ENCODE results near the gene DNAJC2. TPM values are rescaled to one million over a fixed set of nuclear protein-coding genes. Genes with fewer than 3 reads are reported as not detected.
A peak's percentile ranks its signal among the peaks of the same experiment; 100 is the strongest.

The DNAJC2 gene, protein sequence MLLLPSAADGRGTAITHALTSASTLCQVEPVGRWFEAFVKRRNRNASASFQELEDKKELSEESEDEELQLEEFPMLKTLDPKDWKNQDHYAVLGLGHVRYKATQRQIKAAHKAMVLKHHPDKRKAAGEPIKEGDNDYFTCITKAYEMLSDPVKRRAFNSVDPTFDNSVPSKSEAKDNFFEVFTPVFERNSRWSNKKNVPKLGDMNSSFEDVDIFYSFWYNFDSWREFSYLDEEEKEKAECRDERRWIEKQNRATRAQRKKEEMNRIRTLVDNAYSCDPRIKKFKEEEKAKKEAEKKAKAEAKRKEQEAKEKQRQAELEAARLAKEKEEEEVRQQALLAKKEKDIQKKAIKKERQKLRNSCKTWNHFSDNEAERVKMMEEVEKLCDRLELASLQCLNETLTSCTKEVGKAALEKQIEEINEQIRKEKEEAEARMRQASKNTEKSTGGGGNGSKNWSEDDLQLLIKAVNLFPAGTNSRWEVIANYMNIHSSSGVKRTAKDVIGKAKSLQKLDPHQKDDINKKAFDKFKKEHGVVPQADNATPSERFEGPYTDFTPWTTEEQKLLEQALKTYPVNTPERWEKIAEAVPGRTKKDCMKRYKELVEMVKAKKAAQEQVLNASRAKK
- 19.1 and 32.4 TPM in 2 replicates for total RNA-seq (2014; rRNA removed; shearing (Covaris generic))

DNA sequence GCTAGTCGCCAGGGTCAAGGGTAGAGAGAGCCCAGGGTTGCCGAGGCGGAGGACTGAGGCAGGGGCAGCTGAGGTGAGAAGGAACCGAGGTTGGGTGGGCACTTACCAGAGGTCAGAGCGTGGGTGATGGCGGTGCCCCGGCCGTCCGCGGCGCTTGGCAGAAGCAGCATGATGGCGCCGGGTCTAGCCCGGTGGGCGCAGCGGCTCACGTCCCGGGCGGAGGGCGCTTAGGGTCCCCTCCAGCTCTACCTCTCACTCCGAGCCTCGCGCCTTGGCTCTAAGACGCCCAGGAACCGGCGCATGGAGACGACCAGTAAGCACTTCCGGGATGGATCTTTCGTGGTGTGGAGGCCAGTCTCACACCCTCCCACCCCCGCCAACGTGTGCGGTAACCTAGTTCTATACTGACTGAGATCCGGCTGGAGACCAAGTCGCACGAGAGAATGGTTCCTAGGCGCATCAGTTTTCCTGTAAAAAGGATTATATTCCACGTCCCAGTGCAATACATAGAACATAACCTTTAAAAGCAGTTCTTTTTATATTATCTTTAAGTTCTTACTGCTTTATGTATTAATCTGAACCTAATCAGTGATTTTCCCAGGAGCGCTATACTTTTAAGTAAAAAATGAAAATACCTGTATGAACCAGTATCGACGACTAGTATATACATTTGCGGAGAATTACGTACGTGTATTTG, at the start of gene DNAJC2:
DNAJC2 (minus strand) TSS at position 315 of the 697 bp plus-strand sequence; CDS start at position 170, 145 bp downstream.
- peak; percentile 94 for DNase-seq (ENCODE audit: low spot score)
- in situ Hi-C loops (cut with HindIII; ENCODE audit: low sequenced_read_pairs): no loop called here

DNA sequence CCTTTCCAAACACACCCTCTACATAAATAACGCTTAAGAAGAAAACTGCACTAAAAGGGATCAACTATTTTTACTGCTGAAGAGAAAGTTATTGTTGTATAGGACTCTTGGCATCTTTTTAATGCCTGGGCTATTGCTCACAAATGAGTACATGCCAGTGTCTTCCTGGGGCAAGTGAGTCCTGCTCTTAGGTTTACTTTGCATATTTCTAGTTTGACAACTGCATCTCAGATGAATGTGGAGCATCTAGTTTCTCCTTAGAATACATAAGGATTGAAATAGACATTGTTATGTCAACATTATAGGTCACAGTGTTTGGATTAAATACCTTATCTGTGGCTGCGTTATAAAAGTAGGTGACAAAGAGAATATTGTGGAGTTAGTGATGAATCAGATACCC, 47.4 kb upstream of the DNAJC2 start:
- no peak for DNase-seq (ENCODE audit: low spot score)
- in situ Hi-C loops (cut with HindIII; ENCODE audit: low sequenced_read_pairs): no loop called here

DNA sequence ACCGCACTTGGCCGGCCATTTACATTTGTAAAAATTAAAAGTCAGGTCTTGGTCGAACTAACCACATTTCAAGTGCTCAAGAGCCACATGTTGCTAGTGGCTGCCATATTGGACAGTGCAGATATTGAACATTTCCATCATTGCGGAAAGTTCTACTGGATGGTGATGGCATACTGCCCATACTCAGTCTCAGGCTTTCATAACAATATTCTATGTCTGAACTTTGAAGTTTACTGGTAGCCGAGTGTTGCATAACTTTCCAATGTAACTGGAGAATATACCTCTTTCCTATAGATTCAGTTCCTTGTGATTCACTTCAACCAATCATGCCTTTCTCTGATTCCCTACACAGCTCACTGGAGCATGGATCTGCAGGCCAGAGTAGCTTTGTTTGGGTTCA, 46.6 kb upstream of the DNAJC2 start:
- in situ Hi-C loops (cut with HindIII; ENCODE audit: low sequenced_read_pairs): no loop called here
- DNase-seq (ENCODE audit: low spot score): no peak

DNA sequence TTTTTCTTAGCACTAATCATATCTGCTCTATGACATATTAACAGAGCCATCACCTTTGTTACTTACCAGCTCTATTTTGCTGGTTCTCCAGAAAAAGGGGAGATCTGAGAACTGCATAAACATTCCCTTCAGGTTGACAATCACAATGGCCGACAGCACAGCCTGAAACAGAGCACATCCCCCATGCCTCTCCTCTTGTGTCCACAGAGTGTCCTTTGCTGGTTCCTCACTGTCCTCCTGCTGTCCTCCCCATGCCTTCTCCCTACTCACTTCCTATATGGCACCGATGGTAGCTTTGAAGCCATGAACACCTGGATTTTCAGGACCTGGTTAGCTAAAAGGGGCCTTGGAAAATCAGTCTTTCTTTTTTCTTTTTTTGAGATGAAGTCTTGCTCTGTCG, 44.7 kb upstream of the DNAJC2 start:
- DNase-seq (ENCODE audit: low spot score): no peak
- in situ Hi-C loops (cut with HindIII; ENCODE audit: low sequenced_read_pairs): no loop called here

DNA sequence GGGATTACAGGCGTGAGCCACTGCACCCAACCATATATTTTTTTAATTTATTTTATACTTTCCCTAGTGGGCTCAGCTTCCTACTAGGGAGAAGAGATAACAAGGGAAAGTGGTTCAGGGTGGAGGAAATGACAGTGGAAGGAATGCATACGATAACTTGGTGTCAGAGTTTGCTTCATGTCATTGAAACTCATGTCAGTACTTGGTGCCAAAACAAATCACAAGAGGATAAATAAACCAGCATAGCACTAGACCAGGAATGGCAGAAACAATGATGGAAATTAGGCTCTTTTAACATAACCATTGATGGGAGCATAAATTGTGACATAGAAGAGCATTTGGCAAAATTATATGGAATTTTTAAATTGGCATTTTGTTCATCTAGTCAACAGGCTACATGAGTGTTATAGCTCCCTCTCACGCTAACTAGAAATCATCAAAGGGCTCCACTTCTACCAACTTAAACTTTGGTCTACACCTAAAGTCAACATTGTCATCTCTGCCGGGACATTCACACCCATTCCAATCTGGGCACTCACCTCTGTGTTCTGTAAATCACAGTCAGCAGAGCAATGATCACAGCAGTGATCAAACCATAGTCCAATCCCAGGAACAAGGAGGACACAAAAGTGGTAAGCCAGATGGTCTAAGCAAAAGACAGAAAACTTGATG, 44.0 kb upstream of the DNAJC2 start:
- DNase-seq (ENCODE audit: low spot score): no peak
- in situ Hi-C loops (cut with HindIII; ENCODE audit: low sequenced_read_pairs): no loop called here

DNA sequence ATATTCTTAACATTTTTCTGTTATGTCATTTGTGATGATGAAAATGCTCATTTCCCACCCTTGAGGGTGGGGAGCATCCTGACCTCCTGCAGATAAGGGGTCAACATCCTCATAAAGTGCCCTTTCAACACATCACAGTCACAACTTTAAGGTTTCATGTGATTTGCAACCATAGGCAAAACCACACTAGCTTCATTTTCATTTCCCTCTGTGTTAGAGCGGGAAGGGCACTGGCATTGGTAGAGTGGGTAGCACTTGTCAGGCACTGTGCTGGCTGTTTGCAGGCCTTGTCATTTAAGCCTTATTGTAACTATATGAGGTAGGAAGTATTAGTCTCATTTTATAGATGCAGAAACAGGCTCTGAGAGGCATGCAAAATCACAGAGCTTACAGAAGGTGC, 42.7 kb upstream of the DNAJC2 start:
- in situ Hi-C loops (cut with HindIII; ENCODE audit: low sequenced_read_pairs): no loop called here

DNA sequence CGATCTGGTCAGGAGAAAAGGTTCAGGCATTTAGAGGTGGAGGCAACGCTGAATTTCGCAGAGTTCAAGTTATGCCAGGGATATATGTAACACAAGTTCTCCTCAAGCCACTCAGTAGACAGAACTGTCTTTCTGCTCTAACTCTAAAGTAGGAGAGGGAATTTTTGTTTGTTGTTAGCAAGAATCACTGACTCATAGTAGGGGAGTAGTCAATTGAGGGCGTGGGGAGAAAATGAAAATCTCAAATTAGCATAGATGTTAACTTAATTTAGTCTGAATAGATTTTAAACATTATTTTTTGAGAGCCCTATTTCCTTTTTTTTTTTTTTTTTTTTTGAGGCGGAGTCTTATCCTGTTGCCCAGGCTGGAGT, 37.5 kb upstream of the DNAJC2 start:
- in situ Hi-C loops (cut with HindIII; ENCODE audit: low sequenced_read_pairs): no loop called here
- DNase-seq (ENCODE audit: low spot score): no peak

More for the DNA sequence above, 42.7 kb upstream of the DNAJC2 start:
- DNase-seq (ENCODE audit: low spot score): no peak

DNA sequence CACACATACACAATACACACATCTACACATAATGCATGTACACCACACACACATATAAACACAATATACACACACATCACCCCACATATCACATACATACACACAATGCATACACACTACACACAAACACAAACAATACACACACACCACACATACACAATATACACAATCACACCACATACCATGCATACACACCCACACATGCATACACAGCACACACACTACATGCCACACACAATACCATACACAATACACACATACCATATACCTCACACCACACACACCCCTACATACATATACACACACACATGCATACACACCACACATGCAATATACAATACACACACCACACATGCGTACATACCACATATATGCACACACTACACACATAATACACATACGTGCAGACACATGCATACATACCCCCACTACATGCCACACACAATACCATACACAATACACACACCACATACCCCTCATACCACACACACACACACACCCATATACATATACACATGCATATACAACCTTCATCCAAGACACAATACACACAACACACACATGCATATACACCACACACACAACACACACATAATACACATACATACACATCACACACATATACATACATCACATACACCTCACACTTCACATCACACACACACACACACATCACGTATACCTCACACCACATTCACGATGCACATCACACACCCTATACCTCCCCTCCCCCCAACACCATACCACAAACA, 36.9 kb upstream of the DNAJC2 start:
- in situ Hi-C loops (cut with HindIII; ENCODE audit: low sequenced_read_pairs): no loop called here
- no peak for DNase-seq (ENCODE audit: low spot score)

DNA sequence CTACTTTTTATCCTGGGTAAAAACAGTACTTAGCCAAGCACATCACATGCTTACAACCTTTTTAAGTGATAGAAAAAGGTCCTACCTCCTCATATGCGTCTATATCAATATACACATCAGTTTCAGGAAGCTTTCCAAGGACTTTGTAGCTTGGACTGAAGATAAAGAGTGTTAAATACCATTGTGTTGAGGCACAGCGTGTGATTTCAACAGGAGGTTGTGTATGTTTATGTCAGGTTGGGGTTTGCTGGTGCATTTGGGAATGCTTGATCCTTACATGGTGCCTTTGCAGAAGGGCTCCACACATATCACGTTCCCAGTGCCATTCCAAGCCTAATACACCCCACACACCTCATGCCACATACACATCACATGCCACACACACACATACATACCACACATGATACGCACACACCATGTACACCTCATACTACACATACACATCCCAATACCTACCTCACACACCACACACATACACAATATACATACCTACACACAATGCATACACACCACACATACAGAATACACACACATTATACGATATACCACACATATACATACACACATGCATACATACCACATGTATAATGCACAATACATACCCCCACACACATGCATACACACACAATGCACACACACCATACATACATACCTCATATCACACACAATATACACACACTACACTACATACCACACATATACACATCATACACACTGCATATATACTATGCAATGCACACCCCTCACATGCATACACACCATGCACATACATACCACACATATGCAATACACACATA, 36.0 kb upstream of the DNAJC2 start:
- no peak for DNase-seq (ENCODE audit: low spot score)
- in situ Hi-C loops (cut with HindIII; ENCODE audit: low sequenced_read_pairs): no loop called here

DNA sequence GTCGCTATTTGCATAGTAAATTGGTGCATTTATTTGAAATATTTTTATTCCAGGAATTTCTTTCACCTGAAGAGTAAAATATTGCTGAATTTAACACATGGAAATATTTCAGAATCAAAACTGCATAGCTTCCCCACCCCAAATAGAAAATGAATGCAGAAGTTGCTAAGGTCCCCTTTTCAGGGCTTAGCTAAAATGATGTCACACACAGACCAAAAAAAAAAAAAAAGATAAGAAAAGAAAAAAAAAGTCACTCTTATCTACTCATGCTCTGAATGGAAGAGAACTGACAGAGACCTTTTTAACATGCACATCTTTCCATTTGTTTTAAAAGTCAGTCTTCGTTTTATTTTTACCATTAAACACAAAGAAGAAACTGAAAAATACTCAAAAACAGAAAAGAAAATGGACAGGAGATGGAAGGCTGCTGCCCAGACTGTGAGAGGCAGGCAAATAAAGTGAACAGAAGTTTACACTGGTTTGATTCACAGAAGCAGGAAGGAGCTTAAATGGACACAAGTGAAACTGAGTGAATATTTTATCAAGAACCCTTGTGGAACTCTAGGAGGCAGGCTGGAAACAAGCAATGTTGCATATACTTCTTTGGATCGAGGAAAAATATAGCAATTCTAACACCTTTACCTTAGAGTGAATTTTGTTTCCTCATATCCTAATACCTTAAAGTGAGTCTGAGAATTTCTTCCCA, 34.9 kb upstream of the DNAJC2 start:
- in situ Hi-C loops (cut with HindIII; ENCODE audit: low sequenced_read_pairs): no loop called here
- no peak for DNase-seq (ENCODE audit: low spot score)

DNA sequence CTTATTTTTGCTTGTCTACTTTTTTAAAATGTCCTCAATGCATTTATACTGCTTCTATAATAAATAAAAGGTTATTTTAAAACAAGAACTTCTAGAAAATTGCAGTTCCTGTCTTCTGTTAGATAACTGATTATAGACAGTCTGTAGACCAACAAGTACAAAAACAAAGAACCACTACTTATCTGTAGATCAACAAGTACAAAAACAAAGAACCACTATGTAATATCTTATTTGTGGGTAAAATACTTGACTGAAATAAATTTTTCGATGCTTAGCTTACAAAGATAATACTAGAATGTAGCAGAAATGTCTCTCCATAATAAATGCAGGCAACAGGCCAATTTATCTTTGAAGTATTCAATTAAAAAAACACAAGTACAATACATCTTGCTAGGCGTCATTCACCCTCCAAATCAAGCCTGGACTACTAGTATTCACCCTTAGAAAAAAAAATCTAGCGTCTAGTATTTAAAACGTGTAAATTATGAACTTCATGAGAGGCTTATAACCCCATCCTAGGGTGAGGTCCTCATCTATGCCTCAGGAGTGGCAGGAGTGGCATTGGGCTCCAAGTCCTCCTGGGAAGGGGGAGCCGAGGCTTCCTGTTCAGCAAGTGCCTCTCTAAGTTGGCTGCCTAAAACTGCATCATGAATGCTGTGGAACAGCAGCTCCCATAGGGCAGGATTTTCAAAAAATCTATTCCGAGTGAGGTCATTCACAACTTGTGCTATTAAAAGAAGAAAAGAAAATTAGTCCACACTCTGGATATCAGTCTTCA, 29.5 kb upstream of the DNAJC2 start:
- DNase-seq (ENCODE audit: low spot score): no peak
- in situ Hi-C loops (cut with HindIII; ENCODE audit: low sequenced_read_pairs): no loop called here

DNA sequence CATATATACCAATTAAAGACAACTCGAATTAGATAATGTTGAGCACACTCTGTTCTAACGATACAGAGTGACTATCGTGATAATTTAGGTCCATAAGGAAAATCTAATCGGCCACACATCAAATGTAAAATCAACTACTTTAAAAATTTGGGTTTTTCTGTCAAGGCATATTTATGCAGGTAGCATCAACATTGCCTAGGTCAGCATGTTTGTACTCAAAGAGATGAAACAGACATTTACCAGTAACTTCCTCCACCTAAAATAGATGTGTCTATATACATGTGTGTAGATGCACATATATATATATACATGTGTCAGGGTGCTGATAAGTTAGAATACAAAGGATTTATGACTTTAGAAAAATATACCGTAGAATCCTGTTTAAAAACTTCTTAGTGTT, 24.9 kb upstream of the DNAJC2 start:
- no peak for DNase-seq (ENCODE audit: low spot score)
- in situ Hi-C loops (cut with HindIII; ENCODE audit: low sequenced_read_pairs): no loop called here

DNA sequence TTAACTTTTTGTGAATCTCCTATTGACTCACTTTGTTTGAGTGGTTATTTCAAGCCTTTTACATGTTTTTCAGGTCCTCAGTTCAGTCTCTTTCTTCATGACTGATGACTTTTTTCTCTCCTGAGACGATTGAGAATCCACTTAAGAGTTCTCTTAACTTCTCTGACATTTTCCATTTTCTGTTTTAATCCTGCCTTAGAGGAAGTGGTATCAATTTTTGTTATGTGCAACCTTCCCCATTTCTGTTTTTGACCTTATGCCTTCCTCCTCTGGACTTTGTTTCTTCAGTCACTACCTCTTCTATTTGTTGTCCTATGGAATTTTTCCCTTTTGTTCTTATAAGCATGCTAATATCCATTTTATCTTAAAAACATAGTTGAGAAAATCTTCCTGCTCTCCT, 5.2 kb upstream of the DNAJC2 start:
- in situ Hi-C loops (cut with HindIII; ENCODE audit: low sequenced_read_pairs): no loop called here
- DNase-seq (ENCODE audit: low spot score): no peak

DNA sequence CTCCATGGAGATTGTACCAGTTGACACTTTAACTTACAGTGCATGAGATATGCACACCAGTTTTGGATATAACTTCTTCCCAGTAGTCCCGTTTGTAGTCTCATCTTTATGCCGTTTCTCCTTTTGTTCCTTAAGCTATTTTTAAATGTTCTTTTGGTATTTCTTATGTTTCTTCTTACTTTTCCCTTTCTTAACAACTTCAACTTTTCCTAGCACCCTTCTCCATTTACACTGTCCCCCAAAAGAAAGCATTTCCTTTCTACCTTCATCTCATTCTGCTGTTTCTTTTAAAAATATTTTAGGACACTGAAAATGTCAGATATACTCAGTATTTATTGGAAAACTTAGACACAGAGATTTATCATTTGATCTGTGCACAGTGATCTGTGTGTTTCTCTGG, 4.4 kb upstream of the DNAJC2 start:
- no peak for DNase-seq (ENCODE audit: low spot score)
- in situ Hi-C loops (cut with HindIII; ENCODE audit: low sequenced_read_pairs): no loop called here

DNA sequence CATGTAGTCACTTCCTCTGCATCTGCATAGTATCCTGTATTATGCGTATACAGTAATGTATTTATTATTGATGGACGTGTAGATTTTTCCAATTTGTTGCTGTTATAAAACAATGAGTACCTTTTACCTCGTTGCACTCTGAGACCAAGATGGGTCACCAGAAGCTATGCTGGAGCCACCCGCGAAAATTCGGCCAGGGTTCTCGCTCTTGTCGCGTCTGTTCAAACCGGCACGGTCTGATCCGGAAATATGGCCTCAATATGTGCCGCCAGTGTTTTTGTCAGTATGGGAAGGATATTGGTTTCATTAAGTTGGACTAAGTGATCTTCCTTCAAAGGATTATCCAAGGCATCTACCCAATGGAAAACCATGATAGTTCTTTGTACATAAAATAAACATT, 3.9 kb upstream of the DNAJC2 start:
- in situ Hi-C loops (cut with HindIII; ENCODE audit: low sequenced_read_pairs): no loop called here
- DNase-seq (ENCODE audit: low spot score): peak; percentile 6

DNA sequence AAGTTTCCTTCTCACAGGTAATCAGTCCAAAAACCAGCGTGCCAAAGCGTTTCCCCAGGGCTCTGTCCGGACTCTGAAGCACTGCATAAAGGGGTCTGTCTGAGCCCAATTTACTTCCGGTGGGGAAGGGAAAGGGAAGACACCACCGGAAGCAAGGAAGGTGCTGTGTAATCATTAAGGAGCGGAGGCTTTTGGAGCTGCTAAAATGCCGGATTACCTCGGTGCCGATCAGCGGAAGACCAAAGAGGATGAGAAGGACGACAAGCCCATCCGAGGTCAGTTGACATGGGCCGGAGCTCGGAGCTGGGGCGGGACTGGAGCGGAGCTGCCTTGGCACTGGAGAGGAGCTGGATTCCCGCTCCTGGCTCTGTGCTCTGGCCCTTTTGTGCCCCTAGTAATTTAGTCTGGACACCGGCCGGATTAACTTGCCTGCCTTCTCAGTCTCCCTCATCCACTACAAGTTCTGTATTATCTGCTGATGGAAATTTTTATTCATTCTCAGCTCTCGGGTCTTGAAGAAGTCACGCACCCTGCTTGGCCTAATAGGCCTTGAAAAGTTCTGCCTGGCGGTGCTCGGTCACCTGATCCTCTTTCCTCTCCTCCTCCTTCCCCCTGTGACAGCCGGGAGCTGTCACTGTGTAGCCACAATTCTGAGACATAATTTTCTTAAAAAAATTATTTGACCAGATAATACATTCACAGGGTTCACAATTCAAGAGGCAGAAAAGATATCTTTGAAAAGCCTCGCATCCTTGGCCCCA, 3.1 kb upstream of the DNAJC2 start, which contains the start of gene PSMC2:
PSMC2 (plus strand) TSS at position 137 of the 761 bp plus-strand sequence; CDS start at position 206, 69 bp downstream.
- in situ Hi-C loops (cut with HindIII; ENCODE audit: low sequenced_read_pairs): no loop called here
- DNase-seq (ENCODE audit: low spot score): peak; percentile 92
